CD4-positive, alpha-beta T cell treated with Interleukin-15 for 4 hours (primary cell): Measurements from ENCODE around the gene ZNF280C.
"Not testable (repeated sequence)": the region's sequence is repeated elsewhere in the genome, so short reads cannot be mapped to it uniquely, and the experiment has no call there.

Experiments
- DNase-seq: peaks from one replicate; pipeline ENCODE4 v3.0.0-alpha.2; 2020; ENCODE audit warnings: low spot score

Gene ZNF280C

GRCh38 chrX:130261296-130261893 is 7.3 kb downstream of the ZNF280C start:
- no peak for DNase-seq

DNA sequence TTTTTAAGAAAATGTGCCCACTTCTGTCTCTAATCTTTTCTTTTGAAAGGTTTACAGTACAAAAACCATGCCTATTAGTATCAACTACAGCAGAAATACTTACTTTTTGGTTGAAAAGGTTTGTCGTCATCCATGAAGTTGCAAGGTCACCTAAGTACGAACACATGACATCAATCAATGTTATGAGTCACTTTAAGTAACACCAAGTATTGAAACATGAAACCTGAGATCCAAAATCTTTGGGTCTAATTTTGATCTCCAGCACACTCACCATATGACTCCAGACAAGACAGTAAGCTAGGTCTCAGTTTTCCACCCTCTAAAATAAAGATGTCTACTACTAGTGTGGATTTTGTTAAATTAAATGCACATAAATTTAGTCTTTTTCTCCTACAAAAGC is 8.4 kb downstream of the ZNF280C start:
- no peak for DNase-seq

GRCh38 chrX:130253916-130254315 is 14.8 kb downstream of the ZNF280C start:
- DNase-seq: no peak

- DNase-seq: no peak
Measured at GRCh38 chrX:130251671-130252070, 17.0 kb downstream of the ZNF280C start.

DNA sequence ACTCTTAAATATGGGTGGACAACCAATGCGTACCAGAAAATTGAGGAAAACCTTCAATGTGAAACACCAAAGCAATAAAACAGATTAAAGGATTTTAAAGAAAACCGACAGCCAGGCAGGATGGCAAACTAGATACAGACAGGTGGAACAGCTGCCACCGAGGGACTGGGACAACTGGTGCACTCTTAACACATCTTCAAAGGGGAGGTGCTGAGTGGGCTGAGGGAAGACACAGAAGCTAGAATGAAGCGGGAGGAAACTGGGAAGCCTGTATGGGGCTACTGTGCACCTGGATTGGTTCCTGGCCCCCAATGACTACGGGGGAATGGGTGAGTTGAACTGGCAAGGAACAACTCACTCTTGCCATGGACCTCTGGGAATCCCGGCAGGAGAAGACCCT is 20.7 kb downstream of the ZNF280C start:
- no peak for DNase-seq

DNA sequence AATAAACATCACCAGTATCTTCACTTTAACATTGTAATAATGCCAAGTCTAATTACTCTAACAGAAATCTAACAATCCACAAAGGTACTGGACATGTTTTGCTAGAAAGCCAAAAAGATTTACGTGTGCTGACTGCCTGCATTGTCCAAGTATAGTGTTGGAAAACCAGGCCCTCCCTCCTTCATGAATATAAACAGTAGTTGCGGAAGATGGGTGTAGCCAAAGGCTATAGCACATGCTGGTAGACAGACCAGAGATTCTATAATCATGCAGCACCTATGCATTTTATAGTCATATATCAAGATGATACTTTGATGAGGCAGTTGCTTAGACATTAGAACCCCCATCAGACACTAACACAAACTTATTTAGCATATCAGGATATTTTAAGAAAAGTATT is 22.6 kb downstream of the ZNF280C start:
- DNase-seq: no peak

- DNase-seq: no peak
Measured at GRCh38 chrX:130245441-130245840, 23.3 kb downstream of the ZNF280C start.

DNA sequence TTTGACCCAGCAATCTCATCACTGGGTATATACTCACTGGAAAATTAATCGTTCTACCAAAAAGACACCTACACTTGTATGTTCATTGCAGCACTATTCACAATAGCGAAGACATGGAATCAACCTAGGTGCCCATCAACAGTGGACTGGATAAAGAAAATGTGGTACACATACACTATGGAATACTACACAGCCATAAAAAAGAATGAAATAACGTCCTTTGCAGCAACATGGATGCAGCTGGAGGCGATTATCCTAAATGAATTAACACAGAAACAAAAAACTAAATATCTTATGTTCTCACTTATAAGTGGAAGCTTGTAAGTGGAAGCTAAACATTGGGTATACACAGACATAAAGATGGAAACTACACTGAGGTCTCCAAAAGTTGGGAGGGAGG is 37.5 kb downstream of the ZNF280C start:
- not testable (repeated sequence) for DNase-seq

GRCh38 chrX:130228871-130229270 is 39.8 kb downstream of the ZNF280C start:
- DNase-seq: no peak

DNA sequence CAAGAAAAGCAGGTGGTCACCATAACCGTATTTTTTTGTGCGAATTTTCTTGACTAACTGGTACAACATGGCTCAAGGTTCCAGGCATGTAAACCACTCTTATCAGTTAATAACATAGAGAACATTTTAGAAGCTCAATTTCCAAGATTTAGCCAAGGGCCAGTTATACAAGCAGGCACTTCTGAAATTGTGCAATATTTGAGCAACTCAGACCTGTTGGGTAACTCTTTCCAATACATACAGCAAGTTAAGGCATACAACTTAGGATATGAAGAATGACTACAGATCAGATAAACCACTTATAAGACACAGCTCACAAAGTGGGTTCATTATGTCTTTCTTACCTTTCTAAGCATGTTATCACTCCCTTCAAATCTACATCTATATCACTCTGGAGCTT is 43.9 kb downstream of the ZNF280C start:
- no peak for DNase-seq

DNA sequence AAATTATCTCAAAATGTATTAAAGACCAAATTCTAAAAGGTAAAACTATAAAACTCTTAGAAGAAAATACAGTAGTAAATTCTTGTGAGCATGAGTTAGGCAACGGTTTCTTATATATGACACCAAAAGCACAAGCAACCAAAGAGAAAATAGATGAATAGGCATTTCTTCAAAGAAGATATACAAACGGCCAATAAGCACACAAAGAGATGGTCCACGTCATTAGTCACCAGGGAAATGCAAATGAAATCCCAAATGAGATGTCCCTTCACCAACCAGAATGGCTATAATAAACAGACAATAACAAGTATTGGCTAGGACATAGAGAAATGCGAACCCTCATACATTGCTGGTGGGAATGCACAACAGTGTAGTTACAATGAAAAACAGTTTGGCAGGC is 52.4 kb downstream of the ZNF280C start:
- DNase-seq: no peak

DNA sequence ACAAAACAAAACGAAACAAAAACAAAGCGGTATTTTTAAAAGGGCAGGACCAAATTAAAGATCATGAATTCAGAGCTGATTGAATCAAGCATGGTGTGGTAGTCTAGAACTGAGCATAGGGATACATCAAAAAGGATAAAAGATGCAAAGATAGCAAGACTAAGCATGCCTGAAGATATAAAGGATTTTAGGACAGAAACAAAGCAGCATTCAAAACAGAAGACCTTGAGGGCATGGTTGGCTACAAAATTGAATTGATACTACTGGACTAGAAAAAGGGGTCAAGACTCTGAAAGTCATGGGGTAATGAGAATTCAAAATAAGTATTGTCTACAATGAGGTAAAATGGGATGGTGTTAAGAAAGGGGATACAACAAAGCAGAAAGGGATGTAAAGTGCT is 55.3 kb downstream of the ZNF280C start:
- DNase-seq: no peak

DNA sequence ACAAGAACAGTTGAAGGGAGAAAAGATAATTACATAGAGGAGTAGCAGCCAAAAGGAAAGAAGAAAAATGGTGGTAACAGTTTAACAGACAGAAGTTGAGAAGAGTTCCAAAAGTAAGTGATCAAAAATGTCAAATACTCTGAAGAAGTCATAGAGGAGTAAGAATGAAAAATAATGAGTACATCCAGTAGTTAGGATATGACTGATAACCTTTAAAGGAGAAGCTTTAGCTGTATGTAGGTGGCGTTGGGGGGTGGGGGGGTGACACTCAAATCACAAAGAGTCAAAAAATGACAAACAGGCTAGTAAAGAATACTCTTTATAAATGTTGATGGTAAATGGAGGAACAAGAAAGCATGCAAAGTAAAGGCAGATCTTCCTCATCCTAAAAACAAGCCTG is 56.3 kb downstream of the ZNF280C start:
- DNase-seq: no peak

DNA sequence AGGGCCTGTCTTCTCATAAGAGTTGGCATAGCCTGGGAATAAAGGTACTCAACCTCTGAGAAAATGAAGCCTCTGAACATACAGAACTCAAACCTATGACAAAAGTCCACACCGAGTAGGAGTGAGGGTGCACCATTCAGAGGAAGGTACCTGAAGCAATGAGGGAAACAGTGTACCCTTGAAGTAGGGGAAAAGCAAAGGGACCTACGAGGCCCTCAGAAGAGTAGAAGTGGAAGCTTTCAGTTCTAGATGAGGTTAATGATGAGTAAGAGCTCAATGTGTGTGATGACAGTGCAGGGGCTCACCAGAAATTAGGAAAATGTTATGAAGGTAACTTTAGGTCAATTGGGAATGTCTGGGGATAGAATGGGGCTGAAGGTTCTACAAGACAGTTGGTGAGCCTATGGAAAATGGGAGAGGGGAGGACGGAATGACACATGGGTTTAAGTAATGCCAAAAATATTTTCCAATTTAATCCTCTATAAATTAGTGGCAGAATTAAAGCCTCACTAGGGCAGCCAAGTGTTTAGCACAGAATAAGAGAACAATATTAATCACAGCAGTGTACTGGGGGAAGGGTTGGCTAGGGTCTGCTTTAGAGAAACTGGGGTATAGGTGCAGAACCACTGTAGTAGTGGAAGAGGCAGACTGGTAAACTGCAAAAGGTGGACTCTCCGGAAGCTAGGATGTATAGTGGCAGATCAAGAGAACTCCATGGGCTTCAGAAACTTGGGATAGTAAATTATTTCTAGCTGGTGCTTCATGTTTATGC is 57.1 kb downstream of the ZNF280C start:
- no peak for DNase-seq

- DNase-seq: no peak
Measured at GRCh38 chrX:130204647-130205046, 64.1 kb downstream of the ZNF280C start.

DNA sequence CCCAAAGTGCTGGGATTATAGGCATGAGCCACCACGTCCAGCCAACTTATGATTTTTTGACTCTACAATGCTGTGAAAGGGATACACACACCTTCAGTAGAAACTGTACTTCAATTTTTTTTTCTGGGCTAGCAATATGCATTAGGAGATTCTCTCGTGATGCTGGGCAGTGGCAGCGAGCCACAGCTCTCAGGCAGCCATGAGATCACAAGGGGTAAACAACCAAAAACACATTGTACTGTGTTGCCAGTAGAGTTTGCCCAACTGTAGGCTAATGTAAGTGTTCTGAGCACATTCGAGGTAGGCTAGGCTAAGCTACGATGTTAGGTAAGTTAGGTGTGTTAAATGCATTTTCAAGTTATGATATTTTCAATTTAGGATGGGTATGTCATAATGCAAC is 71.2 kb downstream of the ZNF280C start:
- DNase-seq: no peak

DNA sequence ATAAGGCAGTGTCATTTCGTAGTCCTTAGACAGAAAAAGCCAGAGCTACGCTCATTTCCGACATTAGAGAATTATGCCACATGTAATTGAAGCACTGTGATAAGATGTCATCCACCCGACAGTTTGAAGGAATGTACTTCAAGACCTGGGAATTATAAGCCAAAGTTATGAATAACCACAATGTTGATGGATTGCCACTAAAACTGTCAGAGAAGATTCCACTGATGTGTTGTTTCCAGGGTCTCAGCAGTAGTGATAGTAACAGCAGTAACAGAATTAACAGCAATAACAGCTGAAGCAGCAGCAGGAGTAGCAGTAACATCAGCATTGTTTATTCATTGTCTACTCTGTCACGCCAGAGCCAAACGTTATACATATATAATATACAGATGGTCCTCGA is 72.2 kb downstream of the ZNF280C start:
- DNase-seq: no peak

DNA sequence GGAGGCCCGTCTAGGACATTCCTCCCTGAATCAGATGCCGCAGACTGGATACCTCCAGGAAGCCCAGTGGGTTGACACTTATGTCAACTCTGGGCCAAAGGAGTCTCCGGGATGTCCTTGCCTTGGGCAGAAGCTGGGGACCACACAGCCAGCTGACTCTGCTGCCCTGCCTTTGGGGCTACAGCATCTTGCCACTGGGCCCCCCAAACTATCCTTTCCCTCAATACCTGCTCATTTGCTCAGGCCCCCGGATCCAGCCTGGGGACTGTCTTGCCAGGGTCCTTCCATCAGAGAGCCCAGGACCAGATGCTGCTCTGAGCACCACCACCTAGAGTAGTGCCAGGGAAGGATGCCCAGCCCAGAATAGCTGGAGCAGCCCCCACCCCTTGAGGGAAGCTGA is 77.9 kb downstream of the ZNF280C start:
- no peak for DNase-seq

- DNase-seq: no peak
Measured at GRCh38 chrX:130186651-130187050, 82.0 kb downstream of the ZNF280C start.

DNA sequence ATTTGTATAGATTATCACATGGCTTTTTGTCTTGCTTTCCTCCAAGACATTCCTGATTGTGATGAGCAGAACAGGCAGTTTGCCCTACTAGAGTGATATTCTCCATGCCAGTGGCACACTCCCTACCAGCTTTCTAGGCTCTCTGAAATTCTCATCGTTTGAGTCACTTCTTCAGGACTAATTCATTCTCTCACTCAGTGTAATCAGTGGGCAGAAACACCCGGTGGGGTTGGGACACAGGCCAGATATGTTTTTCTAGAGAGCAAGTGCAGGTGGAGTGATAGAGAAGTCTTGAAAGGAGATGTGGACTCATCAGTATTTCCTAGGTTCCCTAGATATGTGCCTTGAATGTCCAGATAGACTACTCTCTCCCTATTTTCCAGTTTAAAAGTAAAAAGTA is 83.8 kb downstream of the ZNF280C start:
- no peak for DNase-seq

GRCh38 chrX:130184168-130184567 is 84.5 kb downstream of the ZNF280C start:
- no peak for DNase-seq

DNA sequence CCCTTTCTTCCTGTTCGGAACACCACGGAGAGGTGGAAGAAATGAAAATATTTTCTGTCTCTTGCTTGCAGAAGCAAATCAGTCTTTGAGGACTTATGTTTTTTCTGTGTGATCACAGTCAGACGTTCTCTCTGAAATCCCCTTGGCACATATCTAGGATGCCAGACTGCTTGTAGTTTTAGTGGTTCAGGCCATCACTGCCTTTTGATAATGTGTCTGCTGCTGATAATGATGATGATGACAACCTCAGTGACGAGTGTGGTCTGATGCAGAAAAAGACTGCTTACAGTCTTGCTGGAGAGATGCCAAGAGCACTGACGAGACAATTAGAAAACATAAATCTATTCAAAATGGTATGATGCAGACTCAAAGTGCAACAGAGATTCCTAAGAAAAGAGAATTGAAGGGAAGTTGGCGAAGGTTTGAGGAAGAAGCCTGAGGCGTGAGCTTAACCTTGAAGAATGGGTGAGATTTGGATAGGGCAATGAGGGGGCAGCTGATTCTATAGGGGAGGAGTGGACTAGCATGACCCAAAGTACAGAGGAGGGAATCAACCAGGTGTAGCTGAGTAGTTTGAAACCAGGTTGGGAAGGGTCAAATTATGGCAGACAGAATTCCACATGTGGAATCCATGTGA is 89.0 kb downstream of the ZNF280C start:
- no peak for DNase-seq

- no peak for DNase-seq
Measured at GRCh38 chrX:130179170-130179569, 89.5 kb downstream of the ZNF280C start.

DNA sequence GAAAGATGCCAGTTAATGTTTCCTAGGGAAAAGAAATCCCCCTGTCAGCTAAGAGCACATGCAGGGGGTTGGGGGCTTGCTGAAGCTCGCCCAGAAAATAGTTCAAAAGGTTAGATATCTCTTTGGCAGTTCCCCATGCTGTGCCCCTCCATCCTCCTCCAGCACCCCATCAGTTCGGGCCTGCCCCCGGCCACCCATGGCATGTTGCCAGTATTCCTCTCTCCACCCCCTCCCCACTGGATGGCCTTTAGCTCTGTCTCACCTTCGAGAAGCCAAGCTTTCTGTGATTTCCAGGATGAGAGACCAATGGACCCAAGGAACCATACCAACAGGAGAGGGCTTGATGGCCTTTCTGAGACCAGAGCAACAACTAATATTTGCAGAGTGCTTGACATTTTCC is 91.8 kb downstream of the ZNF280C start:
- DNase-seq: no peak
